Stimulated activated CD8-positive, alpha-beta memory T cell treated with anti-CD3 and anti-CD28 coated beads, Interleukin-12 subunit alpha, Interleukin-12 subunit beta, amount 100 ng/mL, for 1 hour (primary cell): ENCODE results near the gene ELP1.

Experiments used
- DNase-seq: peaks from one replicate; pipeline ENCODE4 v3.0.0-alpha.2; 2020; ENCODE audit warnings: low read depth

Gene ELP1

DNA sequence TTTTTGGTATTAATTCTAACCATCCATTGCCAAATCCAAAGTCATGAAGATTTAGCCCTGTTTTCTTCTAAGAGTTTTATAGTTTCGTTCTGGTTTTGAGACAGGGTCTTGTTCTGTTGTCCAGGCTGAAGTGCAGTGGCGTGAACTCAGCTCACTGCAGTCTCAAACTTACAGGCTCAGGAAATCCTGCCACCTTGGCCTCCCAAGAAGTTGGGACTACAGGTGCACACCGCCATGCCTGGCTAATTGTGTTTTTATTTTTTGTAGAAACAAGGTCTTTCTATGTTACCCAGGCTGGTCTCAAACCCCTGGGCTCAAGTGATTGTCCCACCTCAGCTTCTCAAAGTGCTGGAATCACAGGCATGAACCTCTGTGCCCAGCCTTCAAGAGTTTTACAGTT, 50.8 kb downstream of the ELP1 start:
- no peak for DNase-seq

DNA sequence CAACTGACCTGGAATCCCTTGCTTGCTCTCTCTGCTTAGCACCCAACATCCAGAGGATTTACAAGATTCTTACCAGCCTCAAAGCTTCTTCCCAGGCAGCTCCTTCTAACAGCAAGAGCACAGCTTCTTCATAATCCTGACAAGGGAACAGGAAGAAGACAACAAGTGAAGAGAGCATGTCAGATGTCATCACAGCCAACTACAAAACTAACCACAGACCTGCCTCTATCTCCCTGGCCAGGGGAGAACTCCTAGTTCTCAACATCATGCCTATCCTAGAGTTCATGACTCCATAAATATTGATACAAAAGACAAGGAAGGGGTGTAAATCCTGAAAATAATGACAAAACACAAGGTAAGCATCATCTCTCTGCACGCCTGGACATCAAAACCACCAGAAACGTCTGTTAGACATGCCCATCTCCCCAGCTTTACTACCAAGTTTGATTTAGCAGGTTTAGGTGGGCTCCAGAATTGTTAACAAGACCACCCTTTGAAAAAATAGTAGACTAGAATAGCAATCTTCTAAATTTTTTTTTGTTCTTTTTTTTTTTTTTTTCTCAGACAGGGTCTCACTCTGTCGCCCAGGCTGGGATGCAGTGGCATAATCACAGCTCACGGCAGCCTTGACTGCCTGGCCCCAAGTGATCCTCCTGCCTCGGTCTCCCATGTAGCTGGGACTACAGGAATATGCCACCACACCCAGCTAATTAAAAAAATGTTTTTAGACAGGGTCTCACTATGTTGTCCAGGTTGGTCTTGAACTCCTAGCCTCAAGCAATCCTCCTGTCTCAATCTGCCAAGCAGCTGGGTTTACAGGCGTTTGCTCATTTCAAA, 51.7 kb downstream of the ELP1 start:
- DNase-seq: no peak

DNA sequence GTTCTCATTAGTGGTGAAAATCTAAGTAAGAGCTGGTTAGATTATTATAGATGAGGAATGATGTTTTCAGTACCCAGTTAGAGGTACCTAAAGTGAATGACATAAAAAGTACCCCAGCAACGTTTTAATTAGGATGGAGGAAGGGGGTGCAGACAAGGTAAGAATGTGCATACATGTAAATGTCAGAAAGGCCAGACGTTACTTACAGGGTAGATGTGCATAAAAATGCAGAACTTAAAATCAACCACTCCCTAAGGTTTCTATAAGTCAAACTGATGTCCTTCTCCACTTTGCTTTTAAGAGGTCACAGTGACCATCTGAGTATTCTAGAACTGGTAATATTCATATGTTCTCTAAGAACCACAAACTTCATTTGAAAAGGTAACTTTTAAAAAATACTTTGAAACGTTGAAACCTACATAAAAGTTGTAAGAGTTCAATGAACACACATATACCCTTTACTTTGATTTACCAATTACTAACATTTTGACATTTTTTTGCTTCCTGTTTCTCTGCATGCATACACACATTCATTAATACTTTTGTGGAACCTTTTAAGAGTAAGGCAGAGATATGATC, 53.1 kb downstream of the ELP1 start:
- DNase-seq: no peak

DNA sequence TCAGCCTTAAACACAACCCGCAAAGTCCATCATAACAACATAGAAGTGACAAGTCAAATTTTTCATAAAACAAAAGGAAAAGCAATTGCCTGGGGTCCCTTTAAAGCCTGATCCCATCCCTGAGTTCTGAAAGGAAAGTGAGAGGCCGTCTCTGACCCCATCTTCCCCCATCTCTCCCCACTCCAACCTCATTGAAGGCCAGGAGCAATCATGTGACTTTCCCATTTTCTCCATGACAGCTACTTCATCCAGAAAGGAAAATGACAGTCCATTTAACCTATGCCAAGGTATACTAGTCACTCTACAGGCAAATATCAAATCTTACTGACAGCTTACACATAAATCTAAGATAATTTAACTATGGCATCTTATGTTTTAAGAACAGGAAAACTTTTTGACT, 56.4 kb downstream of the ELP1 start:
- no peak for DNase-seq

DNA sequence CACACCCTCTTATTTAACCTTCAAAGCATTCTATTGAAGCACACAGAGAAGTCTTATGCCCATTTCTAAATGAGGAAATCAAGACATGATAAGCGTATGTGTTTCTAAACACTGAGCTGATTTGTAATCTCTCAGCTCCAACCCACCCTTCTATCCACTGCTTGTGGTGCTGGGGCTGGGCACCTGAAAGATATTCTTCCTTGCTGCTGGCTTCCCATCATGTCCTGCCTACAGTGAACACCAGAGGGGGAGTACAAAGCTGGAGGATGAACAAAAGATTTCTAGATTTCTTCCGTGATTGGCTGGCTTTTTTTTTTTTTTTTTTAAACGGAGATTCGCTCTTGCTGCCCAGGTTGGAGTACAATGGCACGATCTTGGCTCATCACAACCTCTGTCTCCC, 57.5 kb downstream of the ELP1 start:
- no peak for DNase-seq

DNA sequence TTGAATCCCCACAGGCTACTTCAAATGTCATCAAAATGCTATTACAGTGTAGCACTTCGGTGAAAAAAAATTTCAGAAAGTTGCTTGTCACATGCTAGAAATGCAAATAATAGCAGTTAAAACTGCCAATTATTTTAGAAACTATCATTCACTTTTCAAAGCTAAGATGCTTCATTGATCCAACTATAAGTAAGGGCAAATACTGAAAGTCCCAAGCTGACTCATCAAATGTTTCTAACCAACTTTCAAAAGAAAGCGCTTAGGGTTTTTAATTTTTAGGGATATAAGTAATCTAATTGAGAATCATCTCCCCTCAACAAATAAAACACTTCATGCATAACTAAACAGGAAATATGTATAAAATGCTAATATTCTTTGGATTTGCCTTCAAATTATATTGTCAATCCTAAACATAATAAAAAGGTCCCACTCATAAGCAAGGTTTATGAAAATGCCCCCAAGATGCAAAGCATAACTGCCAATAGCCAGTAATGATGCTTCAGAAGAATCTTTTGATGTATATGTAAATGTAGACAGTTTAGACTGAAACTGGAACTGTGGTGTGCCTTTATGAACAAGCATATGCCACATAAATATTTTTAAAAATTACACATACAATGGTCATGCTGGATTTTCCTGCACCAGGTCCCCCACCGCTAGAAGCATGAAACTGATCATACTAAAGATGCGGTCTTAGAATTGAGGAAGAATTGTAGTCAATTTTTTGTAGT, 59.7 kb downstream of the ELP1 start:
- DNase-seq: no peak

DNA sequence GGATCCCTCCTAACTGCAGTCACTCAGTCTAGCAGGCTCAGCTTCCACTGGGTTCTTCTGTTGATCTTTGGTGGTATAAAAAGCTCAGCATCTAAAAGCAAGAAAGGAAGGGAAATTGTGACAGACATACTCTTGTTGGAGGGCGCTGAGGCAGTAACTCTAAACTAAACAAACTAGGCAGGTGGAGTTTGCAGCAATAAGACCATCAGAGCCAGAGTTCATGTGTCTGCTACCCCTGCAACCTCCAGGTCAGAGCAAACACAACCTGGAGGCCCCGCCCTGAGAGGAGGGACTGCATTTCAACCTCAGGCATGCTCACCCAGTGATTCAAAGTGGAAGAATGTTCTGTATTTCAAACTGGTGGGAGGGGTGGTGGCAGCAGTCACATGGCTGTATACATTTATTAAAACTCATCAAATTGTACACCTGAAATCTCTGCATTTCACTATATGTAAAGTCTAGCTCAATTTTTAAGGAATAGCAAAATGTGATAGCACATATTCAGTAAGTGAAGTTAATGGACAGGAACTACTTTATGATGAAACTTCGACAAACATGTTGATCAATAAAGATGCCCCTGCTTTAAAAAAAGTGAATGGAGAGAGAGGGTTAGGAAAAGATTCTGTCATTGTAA, 64.7 kb downstream of the ELP1 start:
- DNase-seq: no peak

DNA sequence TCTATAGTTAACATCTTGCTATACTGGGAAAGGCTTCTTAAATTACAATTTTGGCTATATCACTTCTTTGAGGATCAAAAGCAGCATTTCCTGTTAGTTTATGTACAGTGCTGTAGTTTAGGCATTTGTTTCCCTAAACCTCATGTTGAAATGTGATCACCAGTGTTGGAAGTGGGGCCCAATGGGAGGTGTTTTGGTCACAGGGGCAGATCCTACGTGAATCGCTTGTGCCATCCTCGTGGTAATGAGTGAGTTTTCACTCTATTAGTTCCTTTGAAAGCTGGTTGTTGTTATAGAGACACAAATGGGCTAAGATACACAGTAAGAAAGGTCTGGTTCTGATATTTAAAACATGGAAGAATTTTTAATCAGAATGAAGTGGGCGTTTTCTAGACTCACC, 66.1 kb downstream of the ELP1 start:
- DNase-seq: no peak

DNA sequence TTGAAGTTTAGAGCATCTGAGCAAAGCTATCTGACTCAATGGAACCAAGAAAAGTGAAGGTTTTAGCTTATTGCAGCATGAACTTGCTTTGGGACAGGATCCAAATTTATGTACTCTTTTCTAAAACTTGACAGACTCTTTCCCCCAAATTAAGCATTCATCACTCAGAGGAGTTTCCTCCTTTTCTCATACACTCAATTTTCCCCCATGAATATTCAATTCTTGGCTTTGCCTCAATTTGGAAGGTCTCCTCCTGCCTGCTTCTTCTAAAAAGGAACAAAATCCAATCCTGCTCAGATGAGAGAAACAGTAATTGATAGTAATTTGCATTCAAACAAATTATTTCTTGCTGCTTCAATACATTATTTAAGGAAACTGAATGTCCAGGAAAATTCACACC, 66.8 kb downstream of the ELP1 start:
- DNase-seq: no peak

DNA sequence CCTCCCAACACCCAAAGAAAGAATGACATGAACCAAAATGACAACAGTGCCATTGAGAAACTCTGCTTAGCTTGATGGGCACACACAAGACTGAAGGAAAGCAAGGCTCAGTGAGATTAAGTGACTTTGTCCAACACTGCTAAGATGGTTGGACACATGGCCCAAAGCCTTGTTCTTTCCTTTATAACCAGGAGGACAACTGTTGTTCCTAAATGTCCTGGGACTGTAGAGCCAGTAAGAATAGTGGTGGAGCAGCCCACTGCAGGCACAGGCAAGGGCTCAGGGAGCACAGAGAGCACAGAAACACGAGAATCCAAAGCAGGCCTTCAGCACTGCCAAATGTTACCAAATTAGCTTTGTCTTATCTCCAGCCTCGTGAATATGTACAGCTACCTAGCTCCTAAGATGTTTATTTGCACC, 67.9 kb downstream of the ELP1 start:
- DNase-seq: no peak

DNA sequence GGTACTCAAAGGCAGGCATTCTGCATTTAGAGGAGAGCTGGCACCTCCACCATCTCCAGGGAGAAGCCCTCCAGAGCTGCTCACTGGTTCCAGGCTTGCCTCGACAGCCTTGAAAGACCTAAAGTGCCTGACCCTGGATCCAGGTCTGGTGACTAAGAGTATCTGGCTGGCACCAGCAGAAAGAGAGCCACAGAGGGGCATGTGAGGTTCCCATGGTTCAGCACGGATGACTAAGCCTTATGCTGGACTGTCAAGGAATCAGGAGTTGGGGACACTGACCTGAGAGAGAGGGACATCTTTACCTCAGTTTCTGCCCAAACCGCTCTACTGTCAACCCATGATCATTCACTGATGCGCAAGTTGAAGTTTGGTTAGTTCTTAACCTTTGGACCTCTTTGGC, 68.9 kb downstream of the ELP1 start:
- no peak for DNase-seq

DNA sequence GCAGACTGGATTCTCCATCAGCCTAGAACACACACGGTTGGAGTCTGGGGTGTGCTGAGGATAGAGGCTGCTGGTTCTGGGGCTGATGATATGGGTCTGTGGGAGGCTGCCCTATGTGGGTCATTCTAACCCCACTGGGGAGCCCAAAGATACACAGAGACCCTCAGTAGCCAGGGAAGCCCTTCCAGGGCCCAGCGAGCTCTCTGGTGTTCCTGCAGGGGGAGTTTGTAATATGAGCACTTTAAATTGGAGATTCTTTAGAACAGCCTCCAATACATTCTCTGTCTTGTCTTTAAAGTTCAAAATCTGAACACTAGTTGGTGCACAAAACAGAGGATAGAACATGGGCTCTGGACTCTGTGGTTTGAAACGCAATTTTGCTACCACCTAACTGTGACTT, 69.5 kb downstream of the ELP1 start:
- DNase-seq: no peak

DNA sequence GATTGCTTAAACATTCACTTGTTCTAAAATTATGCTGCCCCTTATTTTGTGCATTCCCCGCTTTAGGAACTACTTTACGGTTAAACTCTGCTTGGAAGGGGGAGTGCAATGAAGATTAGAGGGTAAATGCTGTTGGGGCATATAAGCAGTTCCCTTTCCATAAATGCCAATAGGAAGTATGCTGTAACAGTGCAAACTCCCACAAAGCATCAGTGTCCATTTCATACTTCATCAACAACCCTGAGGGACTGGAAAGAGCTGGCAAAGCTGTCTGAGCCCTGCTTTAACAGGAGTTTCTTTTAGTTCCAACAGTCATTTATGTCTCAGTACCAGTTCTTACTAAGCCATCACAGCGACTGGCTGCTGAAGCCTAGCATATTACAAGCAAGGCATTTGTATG, 70.0 kb downstream of the ELP1 start:
- no peak for DNase-seq

DNA sequence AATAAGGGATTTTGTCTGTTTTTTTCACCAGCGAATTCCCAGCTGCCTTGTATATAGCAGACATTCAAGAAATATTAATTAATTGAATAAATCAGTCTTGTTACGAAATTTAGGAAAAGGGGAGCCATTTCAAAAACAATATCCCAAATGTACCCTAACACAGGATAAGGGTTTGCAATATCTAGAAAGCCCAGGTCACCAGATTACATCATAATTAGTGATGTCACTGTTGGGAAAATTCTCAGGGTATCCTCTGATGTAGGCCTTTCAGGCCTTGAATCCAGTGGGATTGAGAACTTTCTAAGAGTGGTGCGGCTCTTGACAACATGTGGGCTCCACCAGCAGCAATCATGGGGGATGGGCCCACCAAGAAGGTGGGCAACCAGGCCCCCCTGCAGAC, 71.9 kb downstream of the ELP1 start, which contains the start of gene ACTL7A:
TSS of gene ACTL7A (plus strand) at position 270 of the 400 bp plus-strand sequence. CDS start at position 327, 57 bp downstream.
- no peak for DNase-seq

DNA sequence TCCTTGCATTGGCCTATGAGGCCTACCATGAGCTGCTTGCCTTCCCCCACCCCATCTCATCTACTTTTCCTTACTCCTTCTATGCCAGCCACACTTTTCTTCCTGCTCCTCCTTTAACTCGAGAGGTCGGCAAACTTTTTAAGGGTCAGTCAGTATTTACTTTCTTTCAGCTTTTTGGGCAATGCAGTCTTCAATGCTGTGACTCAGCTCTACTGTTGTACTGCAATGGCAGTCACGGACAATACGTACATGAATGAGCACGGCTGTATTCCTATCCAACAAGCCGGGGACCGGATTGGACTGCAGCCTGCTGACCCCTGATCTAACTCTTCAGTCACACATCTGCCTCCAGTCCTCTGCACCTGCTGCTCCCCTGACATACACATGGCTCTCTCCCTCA, 72.5 kb downstream of the ELP1 start:
- no peak for DNase-seq

DNA sequence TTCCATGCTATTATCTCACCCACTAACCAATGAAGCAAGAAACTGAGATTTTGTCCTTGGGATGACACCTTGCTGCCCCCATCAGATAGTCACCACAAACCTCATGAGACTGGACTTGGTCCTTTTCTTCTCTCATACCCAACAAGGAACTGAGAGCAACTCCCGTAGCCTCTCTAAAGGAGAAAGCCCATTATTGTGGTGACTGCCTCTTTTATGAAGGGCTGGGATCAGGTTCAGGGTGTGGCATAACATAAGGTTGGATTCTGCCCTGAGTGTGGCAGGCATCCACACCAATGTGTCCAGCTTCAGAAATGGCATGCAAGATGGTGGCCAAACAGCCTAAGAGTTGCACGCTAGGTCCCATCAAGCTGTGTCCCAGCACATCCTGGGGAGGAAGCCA, 73.2 kb downstream of the ELP1 start:
- no peak for DNase-seq

DNA sequence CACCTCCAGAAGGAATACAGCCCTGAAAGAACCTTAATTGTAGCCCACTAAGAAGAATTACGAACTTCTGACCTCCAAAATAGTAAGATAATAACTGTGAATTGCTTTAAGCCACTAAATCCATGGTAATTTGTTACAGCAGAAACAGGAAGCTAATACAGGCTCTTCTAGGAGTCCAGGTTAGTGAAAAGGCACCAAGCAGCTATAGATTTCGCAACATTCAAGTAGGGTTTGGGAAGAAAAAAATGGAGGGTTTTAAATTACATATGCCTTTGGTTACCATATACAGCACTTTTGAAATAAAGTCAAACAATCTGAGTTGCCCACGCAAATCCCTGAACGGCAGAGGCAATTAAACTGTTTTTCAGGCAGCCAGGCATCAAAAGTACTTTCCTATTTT, 73.6 kb downstream of the ELP1 start:
- no peak for DNase-seq

DNA sequence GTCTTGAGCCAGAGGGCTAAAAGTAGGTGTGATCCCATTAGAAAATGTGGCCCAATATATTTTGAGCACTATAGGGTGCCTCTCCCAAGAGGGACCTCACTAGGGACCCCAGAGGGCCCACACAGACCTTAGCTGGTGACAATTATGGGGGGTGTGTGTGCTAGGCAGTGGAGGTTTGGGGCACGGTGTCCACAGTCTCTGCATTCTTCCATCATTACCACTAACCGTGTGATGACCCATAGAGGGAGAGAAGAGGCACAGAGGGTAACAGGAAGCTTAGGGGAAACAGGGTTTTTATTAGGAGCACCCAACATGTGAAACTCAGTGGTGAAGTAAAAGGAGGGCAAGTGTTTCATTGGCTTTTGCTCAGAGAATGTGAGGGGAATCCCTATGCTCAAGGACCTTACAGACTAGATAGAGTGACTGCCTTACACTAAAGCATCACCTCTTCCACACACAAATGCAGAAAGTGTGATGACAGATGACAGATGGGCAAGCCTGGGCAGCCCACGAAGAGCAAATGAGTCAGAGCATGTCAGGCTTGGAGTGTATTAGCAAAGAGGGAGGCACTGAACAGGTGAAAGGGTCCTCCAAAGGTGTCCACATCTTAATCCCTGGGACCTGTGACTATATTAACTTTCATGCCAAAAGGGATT, 74.3 kb downstream of the ELP1 start:
- DNase-seq: no peak

DNA sequence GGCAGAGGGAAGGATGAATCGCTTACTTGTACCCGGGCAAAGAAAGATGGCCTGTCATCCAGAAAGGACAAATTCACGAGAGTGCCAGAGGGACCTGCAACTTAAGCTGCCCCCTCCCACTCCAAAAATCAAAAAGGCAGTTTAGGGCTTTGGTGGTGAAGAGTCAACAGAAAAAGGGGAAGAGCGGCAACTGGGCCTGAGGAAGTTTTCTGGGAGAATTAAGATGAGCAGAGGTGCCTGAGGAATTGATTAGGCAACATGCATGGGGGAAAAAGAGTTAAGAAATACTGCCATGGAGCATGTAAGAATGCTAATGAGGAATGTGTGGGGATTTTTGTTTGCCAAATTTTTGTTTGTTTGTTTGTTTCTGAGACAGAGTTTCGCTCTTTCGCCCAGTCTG, 76.4 kb downstream of the ELP1 start:
- DNase-seq: no peak

DNA sequence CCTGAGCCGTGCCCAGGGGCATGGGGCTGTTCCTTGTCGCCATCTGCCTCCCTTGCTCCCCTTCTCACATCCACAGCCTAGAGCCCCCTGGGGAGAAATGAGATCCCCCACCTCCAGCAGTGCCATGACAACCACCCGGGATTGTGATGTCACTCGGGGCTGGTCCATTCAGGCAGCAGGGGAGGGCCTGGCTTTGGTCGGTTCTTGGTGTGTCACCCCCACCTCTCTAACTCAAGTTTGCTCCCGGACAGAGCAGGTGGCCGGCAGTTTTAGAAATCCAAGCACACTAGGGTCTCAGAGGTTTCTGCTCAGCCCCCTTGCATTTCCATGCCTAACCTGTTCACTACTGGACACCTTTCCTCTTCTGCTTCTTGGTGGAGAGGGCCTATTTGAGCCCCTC, 78.0 kb downstream of the ELP1 start, which contains the start of gene ACTL7B:
TSS of gene ACTL7B (minus strand) at position 99 of the 400 bp plus-strand sequence. CDS start at position 43, 56 bp downstream.
- no peak for DNase-seq

DNA sequence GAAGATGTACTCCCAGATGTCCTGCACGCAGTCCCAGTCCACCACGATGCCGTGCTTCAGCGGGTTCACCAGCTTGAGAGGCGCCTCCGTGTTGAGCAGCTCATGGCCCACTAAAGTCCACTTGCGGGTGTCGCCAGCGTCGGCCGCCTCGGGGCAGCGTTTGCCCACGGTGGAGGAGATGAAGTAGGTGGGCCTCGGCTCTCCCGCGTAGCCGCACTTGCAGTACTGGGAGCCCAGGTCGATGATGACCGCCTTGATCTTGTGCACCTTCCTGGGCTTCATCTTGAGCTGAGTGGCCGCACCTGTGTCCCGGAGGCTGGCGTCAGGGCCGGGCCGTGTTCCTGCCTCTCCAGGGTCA, 78.4 kb downstream of the ELP1 start:
- no peak for DNase-seq
